GM10248 (cell line): ENCODE measurements around the gene GPR37.

Experiments used
- CTCF ChIA-PET: fragments of 300-600 bp; sonication (Branson Sonifier 250); formaldehyde crosslinking; extraction: SDS; loops from one replicate; lab custom pipeline; 2021; ENCODE audit warnings: antibody characterized with exemption; lab: Yijun Ruan, JAX
- POLR2A ChIA-PET: fragments of 350-650 bp; sonication (Branson Sonifier 250); formaldehyde crosslinking; extraction: SDS; loops from one replicate; lab custom pipeline; 2020; ENCODE audit warnings: antibody characterized with exemption; lab: Yijun Ruan, JAX
- DNase-seq: peaks from one replicate; pipeline ENCODE4 v3.0.0; 2012; ENCODE audit errors: extremely low spot score
- TF ChIP-seq, protein P1 (sequence below): IDR thresholded peaks from 2 replicates; pipeline ENCODE4 v1.5.1; 2012; ENCODE audit warnings: mild to moderate bottlenecking, low read depth; ENCODE audit errors: extremely low read depth, missing control alignments, control extremely low read depth

GPR37 gene

DNA sequence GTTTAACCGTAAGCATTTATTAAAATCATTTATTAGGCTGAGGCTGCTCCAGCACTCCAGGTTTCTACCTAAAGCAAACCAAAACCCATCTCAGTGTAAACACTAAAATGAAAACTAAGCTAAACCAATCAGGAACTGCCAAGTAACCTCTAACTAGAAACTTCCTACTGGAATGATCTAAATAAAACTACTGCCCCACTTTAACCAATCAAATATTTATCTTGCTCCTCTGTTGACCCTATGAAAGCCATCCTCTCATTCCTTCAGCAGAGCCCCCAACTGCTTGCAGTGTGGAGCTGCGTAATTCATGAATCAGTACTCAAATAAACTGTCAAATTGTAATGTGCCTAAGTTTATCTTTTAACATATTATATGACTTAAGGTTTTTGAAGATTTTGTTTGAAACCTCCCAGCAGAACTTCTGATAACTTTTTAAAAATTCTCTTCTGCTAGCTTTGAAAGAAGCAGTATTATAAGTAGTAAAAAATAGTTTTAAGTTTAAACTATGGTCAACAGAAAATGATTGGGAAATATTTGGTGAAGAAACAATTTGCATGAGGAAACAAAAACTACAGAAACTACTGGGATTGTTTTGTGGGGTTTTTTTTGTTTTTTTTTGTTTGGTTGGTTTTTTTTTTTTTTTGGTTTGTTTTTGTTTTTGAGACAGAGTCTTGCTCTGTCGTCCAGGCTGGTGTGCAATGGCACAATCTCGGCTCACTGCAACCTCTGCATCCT is 47.4 kb downstream of the GPR37 start:
- POLR2A ChIA-PET, result no interaction called here
- CTCF ChIA-PET, result interaction anchor here (0.8 to 1.1 kb wide), 2 partner anchors 18 to 21 kb away, joined by 3 to 5 read pairs; no protein-coding TSS in a partner anchor
- TF ChIP-seq, protein P1, sequence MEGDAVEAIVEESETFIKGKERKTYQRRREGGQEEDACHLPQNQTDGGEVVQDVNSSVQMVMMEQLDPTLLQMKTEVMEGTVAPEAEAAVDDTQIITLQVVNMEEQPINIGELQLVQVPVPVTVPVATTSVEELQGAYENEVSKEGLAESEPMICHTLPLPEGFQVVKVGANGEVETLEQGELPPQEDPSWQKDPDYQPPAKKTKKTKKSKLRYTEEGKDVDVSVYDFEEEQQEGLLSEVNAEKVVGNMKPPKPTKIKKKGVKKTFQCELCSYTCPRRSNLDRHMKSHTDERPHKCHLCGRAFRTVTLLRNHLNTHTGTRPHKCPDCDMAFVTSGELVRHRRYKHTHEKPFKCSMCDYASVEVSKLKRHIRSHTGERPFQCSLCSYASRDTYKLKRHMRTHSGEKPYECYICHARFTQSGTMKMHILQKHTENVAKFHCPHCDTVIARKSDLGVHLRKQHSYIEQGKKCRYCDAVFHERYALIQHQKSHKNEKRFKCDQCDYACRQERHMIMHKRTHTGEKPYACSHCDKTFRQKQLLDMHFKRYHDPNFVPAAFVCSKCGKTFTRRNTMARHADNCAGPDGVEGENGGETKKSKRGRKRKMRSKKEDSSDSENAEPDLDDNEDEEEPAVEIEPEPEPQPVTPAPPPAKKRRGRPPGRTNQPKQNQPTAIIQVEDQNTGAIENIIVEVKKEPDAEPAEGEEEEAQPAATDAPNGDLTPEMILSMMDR, result no peak
- DNase-seq, result no peak

DNA sequence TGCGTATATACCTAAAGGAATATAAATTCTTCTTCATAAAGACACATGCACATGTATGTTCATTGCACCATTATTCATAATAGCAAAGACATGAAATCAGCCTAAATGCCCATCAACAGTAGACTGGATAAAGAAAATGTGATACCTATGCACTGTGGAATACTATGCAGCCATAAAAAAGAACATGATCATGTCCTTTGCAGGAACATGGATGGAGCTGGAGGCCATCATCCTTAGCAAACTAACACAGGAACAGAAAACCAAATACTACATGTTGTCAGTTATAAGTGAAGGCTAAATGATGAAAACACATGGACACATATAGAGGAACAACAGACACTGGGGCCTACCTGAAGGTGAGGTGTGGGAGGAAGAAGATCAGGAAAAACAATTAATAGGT is 48.7 kb downstream of the GPR37 start:
- POLR2A ChIA-PET, result no interaction called here
- DNase-seq, result no peak
- CTCF ChIA-PET, result no interaction called here
- TF ChIP-seq, protein P1, result no peak

DNA sequence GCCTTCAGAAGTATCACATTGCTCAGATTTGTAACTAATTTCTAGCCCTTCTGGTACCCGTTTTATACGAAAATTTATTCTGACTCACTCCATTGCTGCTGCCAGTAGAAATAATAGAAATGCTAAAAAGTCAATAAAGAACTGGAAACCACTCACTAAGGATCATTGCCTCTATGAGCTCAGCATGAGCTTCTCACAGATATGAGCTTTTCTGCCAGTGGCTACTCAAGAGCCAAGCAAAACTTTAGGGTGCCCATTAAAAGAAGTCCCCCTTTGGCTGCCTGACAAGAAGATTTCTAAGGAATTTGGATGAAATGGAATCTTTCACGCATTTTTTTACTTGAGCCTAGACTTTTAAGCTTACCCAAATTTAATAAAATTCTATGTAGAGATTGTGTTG is 52.5 kb downstream of the GPR37 start:
- CTCF ChIA-PET, result interaction anchor here (1.4 kb wide), 1 partner anchor 9 kb away, joined by 5 read pairs; no protein-coding TSS in a partner anchor
- POLR2A ChIA-PET, result no interaction called here
- TF ChIP-seq, protein P1, result no peak

DNA sequence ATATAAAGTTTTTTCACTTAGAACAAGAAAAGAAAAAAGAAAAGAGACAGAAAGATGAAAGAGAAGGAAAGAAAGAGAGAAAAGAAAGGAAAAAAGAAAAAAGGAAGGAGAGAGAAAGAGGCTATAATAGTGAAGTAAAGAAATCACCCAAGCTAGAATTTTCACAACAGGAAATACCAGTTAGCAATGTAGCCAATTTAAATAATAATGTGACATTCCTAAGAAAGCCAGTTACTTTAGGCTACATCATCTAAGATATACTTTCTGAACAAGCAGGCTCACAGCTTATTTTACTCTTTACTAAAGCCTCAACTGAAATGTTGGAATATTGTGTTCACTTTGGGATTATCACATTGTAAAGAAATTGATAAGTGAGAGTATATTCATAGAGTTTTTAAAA is 53.6 kb downstream of the GPR37 start:
- TF ChIP-seq, protein P1, result no peak
- ChIA-PET POLR2A (no interaction called here), CTCF (no interaction called here)
- DNase-seq, result no peak

More for the DNA sequence above, 52.5 kb downstream of the GPR37 start:
- DNase-seq, result no peak

DNA sequence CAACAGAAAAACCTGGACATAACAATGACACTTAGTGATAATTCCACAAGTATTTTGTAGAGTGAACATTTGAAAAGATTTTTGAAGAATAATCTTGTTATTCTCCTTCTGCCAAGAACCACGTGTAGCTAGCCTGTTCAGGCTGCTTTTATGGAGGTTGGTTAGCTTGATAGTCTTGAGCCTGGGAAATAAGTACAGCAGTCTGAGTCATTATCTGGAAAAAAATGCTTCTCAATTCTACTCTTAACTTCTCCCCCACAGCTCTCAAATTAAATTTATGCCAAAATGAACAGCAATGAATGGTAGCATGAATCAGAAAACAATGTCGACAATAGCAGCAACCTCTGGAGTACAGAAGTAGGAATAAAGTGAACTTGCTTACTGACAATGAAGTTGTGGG is 63.2 kb downstream of the GPR37 start:
- DNase-seq, result no peak
- ChIA-PET CTCF (interaction anchor here (1.2 kb wide), 1 partner anchor 8 kb away, joined by 3 read pairs; no protein-coding TSS in a partner anchor), POLR2A (no interaction called here)
- TF ChIP-seq, protein P1, result no peak

DNA sequence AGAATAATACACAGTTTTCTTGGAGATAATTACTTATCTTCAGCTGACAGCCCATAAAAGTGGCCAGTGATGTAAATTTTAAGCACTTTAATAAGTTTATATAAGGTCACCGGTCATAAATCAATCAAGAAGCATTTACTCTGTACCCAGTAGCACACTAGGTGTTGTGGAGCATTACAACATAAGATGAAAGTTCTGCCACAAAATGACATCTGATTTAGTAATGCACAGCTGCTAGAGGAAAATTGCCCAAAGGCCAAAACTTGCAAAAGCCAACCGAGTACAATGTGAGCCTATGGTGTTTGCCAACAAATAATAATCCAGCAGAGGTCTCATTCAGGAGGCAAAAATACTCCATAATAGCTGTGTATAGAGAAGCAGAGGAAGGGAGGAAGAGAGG is 63.6 kb downstream of the GPR37 start:
- POLR2A ChIA-PET, result no interaction called here
- TF ChIP-seq, protein P1, result no peak
- CTCF ChIA-PET, result interaction anchor here (1.2 kb wide), 1 partner anchor 9 kb away, joined by 3 read pairs; no protein-coding TSS in a partner anchor
- no peak for DNase-seq
